Anterior cingulate cortex (tissue), 58 donors: ENCODE measurements around the gene ASB18.

Experiments
- DNase-seq, 58 donors: peaks; one replicate each; lab custom pipeline; 2025; lab: John Stamatoyannopoulos, UW

The ASB18 gene

GRCh38 chr2:236244256-236244655 is 19.9 kb downstream of the ASB18 start:
- no peak for DNase-seq

GRCh38 chr2:236242057-236242495 is 22.1 kb downstream of the ASB18 start:
- DNase-seq: no peak

- no peak for DNase-seq
Measured at GRCh38 chr2:236241181-236242056, 22.8 kb downstream of the ASB18 start.

- no peak for DNase-seq
Measured at GRCh38 chr2:236240228-236240990, 23.8 kb downstream of the ASB18 start.

GRCh38 chr2:236239276-236240065 is 24.7 kb downstream of the ASB18 start:
- no peak for DNase-seq

- no peak for DNase-seq
Measured at GRCh38 chr2:236238751-236239150, 25.5 kb downstream of the ASB18 start.

- no peak for DNase-seq
Measured at GRCh38 chr2:236237468-236238190, 26.6 kb downstream of the ASB18 start.

- no peak for DNase-seq
Measured at GRCh38 chr2:236236559-236237452, 27.4 kb downstream of the ASB18 start.

GRCh38 chr2:236229186-236229585 is 35.0 kb downstream of the ASB18 start:
- DNase-seq: no peak

- DNase-seq: no peak
Measured at GRCh38 chr2:236223675-236224074, 40.5 kb downstream of the ASB18 start.

GRCh38 chr2:236221798-236222197 is 42.4 kb downstream of the ASB18 start:
- no peak for DNase-seq

GRCh38 chr2:236219411-236219810 is 44.8 kb downstream of the ASB18 start:
- no peak for DNase-seq

GRCh38 chr2:236217926-236218325 is 46.3 kb downstream of the ASB18 start:
- no peak for DNase-seq

GRCh38 chr2:236216711-236217110 is 47.5 kb downstream of the ASB18 start:
- DNase-seq: no peak

GRCh38 chr2:236215761-236216333 is 48.4 kb downstream of the ASB18 start:
- DNase-seq: no peak

GRCh38 chr2:236215196-236215595 is 49.0 kb downstream of the ASB18 start:
- no peak for DNase-seq

GRCh38 chr2:236214376-236214995 is 49.7 kb downstream of the ASB18 start:
- DNase-seq: no peak

- DNase-seq: no peak
Measured at GRCh38 chr2:236211296-236211695, 52.9 kb downstream of the ASB18 start.
